Esophagus muscularis mucosa (tissue), 3 donors: ENCODE data around the gene GGT1.
"Not testable (repeated sequence)": the region's sequence is repeated elsewhere in the genome, so short reads cannot be mapped to it uniquely, and the experiment has no call there.

Source experiments
- POLR2A ChIP-seq: fragments of 450-650 bp; IDR thresholded peaks from one replicate; pipeline ENCODE4 v1.6.1; 2017; ENCODE audit warnings: antibody characterized with exemption, moderate library complexity, mild to moderate bottlenecking, low read depth
- TF ChIP-seq, protein P1 (sequence below), 3 experiments: fragments of 200-600 bp in 2 of 3; fragments of 450-650 bp in 1 of 3; sonication (generic) in 2 of 3; IDR thresholded peaks; one replicate each; pipeline ENCODE4 v1.5.1; 2017 to 2019; ENCODE audit warnings: antibody characterized with exemption in 3 of 3, mild to moderate bottlenecking in 2 of 3, moderate library complexity in 1 of 3

DNA sequence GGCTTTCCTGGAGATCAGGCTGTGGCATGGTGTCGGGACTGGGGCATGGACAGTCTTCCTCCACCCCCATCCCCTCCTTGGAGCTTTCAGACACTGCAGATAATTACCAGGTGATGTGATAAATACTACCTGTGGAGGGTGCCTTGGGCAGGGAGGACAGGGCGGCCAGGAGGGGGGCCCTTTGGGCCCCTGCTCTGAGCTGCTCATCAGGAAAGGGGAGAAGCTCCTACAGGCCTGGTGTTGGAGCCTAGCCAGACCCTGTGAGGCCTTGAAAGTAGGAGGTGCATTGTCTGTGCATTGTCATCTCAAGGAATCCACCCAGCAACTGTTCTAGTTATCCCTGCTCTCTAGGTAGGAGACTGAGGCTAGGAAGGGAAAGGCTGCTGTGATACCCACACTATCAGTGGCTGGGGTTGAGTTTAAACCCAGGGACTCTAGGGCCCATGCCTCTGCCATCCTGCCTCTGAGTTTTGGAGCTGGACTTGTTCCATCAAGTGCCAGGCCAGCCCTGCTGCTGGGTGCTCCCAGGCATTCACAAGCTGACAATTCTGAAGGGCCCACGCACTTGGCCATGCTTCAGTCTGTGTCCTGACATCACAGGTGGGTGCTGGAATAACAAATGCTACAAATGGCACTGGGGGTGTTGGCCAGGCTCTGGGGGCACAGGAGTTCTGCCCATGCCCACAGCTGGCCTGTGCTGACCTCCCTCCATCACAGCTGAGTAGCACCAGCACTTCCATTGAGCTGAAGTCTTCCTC is 2.9 kb upstream of the GGT1 start:
- TF ChIP-seq, protein P1, sequence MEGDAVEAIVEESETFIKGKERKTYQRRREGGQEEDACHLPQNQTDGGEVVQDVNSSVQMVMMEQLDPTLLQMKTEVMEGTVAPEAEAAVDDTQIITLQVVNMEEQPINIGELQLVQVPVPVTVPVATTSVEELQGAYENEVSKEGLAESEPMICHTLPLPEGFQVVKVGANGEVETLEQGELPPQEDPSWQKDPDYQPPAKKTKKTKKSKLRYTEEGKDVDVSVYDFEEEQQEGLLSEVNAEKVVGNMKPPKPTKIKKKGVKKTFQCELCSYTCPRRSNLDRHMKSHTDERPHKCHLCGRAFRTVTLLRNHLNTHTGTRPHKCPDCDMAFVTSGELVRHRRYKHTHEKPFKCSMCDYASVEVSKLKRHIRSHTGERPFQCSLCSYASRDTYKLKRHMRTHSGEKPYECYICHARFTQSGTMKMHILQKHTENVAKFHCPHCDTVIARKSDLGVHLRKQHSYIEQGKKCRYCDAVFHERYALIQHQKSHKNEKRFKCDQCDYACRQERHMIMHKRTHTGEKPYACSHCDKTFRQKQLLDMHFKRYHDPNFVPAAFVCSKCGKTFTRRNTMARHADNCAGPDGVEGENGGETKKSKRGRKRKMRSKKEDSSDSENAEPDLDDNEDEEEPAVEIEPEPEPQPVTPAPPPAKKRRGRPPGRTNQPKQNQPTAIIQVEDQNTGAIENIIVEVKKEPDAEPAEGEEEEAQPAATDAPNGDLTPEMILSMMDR (IDR thresholded peaks at IDR 0.05), result not testable (repeated sequence)
- TF ChIP-seq POLR2A, result not testable (repeated sequence)
